ENCODE data around the gene CDADC1.

CDADC1 gene

GRCh38 chr13:49340161-49340560 is 92.4 kb downstream of the CDADC1 start:
- TF ChIP-seq TAF1 (IDR thresholded peaks at IDR 0.05; ENCODE audit: borderline replicate concordance, insufficient read depth, low read length) = no peak
- TF ChIP-seq, protein P1, sequence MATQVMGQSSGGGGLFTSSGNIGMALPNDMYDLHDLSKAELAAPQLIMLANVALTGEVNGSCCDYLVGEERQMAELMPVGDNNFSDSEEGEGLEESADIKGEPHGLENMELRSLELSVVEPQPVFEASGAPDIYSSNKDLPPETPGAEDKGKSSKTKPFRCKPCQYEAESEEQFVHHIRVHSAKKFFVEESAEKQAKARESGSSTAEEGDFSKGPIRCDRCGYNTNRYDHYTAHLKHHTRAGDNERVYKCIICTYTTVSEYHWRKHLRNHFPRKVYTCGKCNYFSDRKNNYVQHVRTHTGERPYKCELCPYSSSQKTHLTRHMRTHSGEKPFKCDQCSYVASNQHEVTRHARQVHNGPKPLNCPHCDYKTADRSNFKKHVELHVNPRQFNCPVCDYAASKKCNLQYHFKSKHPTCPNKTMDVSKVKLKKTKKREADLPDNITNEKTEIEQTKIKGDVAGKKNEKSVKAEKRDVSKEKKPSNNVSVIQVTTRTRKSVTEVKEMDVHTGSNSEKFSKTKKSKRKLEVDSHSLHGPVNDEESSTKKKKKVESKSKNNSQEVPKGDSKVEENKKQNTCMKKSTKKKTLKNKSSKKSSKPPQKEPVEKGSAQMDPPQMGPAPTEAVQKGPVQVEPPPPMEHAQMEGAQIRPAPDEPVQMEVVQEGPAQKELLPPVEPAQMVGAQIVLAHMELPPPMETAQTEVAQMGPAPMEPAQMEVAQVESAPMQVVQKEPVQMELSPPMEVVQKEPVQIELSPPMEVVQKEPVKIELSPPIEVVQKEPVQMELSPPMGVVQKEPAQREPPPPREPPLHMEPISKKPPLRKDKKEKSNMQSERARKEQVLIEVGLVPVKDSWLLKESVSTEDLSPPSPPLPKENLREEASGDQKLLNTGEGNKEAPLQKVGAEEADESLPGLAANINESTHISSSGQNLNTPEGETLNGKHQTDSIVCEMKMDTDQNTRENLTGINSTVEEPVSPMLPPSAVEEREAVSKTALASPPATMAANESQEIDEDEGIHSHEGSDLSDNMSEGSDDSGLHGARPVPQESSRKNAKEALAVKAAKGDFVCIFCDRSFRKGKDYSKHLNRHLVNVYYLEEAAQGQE (IDR thresholded peaks at IDR 0.05; ENCODE audit: insufficient read depth in 1 of 2, low read depth in 2 of 2, low read length in 2 of 2) = no peak
- TF ChIP-seq POLR2AphosphoS5 (IDR thresholded peaks at IDR 0.05; ENCODE audit: low read depth, low read length) = no peak
- TF ChIP-seq FOXP2 (optimal IDR thresholded peaks at IDR 0.05; ENCODE audit: borderline replicate concordance, extremely low read depth, extremely low read length, insufficient read depth) = no peak
- no peak for TF ChIP-seq SIN3A (IDR thresholded peaks at IDR 0.05; ENCODE audit: borderline replicate concordance, insufficient read depth, low read length)

GRCh38 chr13:49341517-49341916 is 93.8 kb downstream of the CDADC1 start:
- TF ChIP-seq SIN3A (IDR thresholded peaks at IDR 0.05; ENCODE audit: borderline replicate concordance, insufficient read depth, low read length) (no peak), FOXP2 (optimal IDR thresholded peaks at IDR 0.05; ENCODE audit: borderline replicate concordance, extremely low read depth, extremely low read length, insufficient read depth) (no peak), POLR2AphosphoS5 (IDR thresholded peaks at IDR 0.05; ENCODE audit: low read depth, low read length) (no peak), TAF1 (IDR thresholded peaks at IDR 0.05; ENCODE audit: borderline replicate concordance, insufficient read depth, low read length) (no peak)
- TF ChIP-seq, protein P1 (IDR thresholded peaks at IDR 0.05; ENCODE audit: insufficient read depth in 1 of 2, low read depth in 2 of 2, low read length in 2 of 2) = no peak

GRCh38 chr13:49341941-49342340 is 94.2 kb downstream of the CDADC1 start:
- TF ChIP-seq POLR2AphosphoS5 (IDR thresholded peaks at IDR 0.05; ENCODE audit: low read depth, low read length) (no peak), SIN3A (IDR thresholded peaks at IDR 0.05; ENCODE audit: borderline replicate concordance, insufficient read depth, low read length) (no peak), FOXP2 (optimal IDR thresholded peaks at IDR 0.05; ENCODE audit: borderline replicate concordance, extremely low read depth, extremely low read length, insufficient read depth) (no peak), TAF1 (IDR thresholded peaks at IDR 0.05; ENCODE audit: borderline replicate concordance, insufficient read depth, low read length) (no peak)
- TF ChIP-seq, protein P1 (IDR thresholded peaks at IDR 0.05; ENCODE audit: insufficient read depth in 1 of 2, low read depth in 2 of 2, low read length in 2 of 2) = no peak

DNA sequence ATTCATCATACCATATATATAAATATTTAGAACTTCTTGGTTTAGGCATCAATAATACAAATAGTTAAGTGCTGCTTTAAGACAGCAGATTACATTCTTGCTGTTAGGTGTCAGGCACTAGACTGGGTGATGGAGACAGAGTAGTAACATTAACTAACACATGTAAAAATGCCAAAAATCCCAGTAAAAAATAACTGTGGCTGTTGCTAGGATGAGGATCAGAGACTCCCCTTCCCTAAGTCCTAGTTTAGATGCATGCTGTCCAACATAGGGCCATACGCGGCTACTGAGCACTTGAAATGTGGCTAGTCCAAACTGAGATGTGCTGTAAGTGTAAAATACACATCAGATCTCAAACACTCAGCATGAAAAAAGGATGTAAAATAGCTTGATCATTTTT is 94.7 kb downstream of the CDADC1 start:
- TF ChIP-seq, protein P1 (IDR thresholded peaks at IDR 0.05; ENCODE audit: insufficient read depth in 1 of 2, low read depth in 2 of 2, low read length in 2 of 2) = no peak
- no peak for TF ChIP-seq SIN3A (IDR thresholded peaks at IDR 0.05; ENCODE audit: borderline replicate concordance, insufficient read depth, low read length)
- TF ChIP-seq POLR2AphosphoS5 (IDR thresholded peaks at IDR 0.05; ENCODE audit: low read depth, low read length) = no peak
- no peak for TF ChIP-seq TAF1 (IDR thresholded peaks at IDR 0.05; ENCODE audit: borderline replicate concordance, insufficient read depth, low read length)
- TF ChIP-seq FOXP2 (optimal IDR thresholded peaks at IDR 0.05; ENCODE audit: borderline replicate concordance, extremely low read depth, extremely low read length, insufficient read depth) = no peak
